Activated naive CD4-positive, alpha-beta T cell treated with anti-CD3 and anti-CD28 coated beads, Interleukin-2, amount 10 ng/mL, durations not matched to agents 7 days and 5 days (primary cell): ENCODE results near the gene TMTC4.
A peak's percentile ranks its signal among the peaks of the same experiment; 100 is the strongest.
"Not testable (repeated sequence)": the region's sequence is repeated elsewhere in the genome, so short reads cannot be mapped to it uniquely, and the experiment has no call there.

Experiments
- CTCF ChIA-PET: fragments of 350-600 bp; sonication (Branson Sonifier 250); formaldehyde crosslinking; loops from one replicate; lab custom pipeline; 2021; ENCODE audit warnings: antibody characterized with exemption; lab: Charles Lee
- DNase-seq: peaks from one replicate; pipeline ENCODE4 v3.0.0-alpha.2; 2020
- H3K27ac Mint-ChIP-seq: one replicate; pipeline ENCODE4 v1.8.0; 2021; ENCODE audit warnings: mild to moderate bottlenecking, moderate library complexity, mixed read lengths
- H3K27me3 Mint-ChIP-seq: one replicate; pipeline ENCODE4 v1.8.0; 2021; ENCODE audit warnings: mild to moderate bottlenecking, mixed read lengths
- H3K36me3 Mint-ChIP-seq: one replicate; pipeline ENCODE4 v1.8.0; 2021; ENCODE audit warnings: mixed read lengths
- H3K4me1 Mint-ChIP-seq: one replicate; pipeline ENCODE4 v1.8.0; 2021; ENCODE audit warnings: mixed read lengths
- H3K4me3 Mint-ChIP-seq: one replicate; pipeline ENCODE4 v1.8.0; 2021; ENCODE audit warnings: mild to moderate bottlenecking, moderate library complexity, mixed read lengths
- H3K9me3 Mint-ChIP-seq: one replicate; pipeline ENCODE4 v1.8.0; 2021; ENCODE audit warnings: mixed read lengths

TMTC4 gene

DNA sequence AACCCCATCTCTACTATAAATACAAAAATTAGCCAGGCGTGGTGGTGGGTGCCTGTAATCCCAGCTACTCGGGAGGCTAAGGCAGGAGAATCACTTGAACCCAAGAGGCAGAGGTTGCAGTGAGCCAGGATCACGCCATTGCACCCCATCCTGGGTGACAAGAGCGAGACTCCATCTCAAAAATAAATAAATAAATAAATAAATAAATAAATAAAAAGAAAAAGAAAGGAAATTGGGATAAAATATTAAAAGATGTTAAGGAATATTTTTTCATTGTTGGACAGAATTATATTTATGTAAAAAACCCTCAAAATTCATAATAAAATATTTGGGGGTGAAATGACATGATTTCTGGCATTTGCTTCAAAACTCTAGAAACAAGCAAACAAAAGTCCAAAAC lies 97.4 kb downstream of the TMTC4 start:
- CTCF ChIA-PET, H3K4me3 Mint-ChIP-seq: not testable (repeated sequence)
- peaks cover 22% of the 10 kb centered on the region for H3K36me3 Mint-ChIP-seq

DNA sequence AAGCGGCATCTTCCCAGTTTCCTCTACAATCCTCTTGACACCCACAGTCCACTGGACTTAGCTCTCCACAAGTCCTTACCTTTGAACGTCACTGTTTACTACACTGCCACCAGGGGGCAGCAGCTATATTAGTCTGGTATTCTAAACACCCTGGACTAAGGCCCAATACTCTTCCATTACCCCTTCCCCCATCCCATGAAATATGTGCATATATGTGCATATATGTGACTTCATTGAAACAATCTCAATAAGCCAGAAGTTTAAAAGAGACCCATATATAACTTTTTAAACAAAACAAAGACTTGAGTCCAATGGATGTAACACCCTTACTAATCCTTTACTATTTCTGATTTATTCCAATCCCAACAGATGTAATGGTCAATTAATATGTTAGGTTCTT lies 101.5 kb downstream of the TMTC4 start:
- Mint-ChIP-seq H3K27me3 (peaks cover 5% of the 10 kb centered on the region), H3K4me1 (peaks cover 33% of the 10 kb centered on the region), H3K36me3 (peaks cover 6% of the 10 kb centered on the region), H3K27ac (no peak overlapping the region), H3K4me3 (no peak overlapping the region), H3K9me3 (no peaks in the 10 kb centered on the region)
- DNase-seq = peak; percentile 85
- CTCF ChIA-PET = interaction anchor here (0.6 to 5.0 kb wide), 28 partner anchors 11 to 933 kb away, joined by 3 to 74 read pairs (median 4); partner anchors contain the start of genes GGACT and TMTC4

More for the DNA sequence above, 97.4 kb downstream of the TMTC4 start:
- DNase-seq, H3K9me3 Mint-ChIP-seq, H3K27ac Mint-ChIP-seq, H3K27me3 Mint-ChIP-seq: not testable (repeated sequence)
- peaks cover 52% of the 10 kb centered on the region for H3K4me1 Mint-ChIP-seq

DNA sequence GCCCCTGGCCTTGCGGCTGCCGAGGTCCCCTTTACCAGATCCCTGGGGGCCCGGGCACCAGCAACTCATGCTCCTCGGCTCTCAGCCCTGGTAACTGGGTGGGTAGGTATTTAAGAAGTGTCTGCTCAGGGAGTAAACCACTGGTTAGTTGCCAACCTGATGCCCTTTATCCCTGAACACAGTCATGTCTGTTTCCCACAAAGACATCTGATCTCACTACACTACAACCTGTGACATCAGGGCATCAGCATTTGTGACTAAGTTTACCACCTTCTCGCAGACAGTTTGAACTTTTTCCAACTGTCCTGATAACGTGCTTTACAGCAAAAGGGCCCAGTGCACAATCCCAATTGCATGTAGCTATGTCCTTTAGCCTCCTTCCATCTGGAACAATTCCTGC lies 108.1 kb downstream of the TMTC4 start:
- no peak overlapping the region for H3K27ac Mint-ChIP-seq
- H3K4me1 Mint-ChIP-seq = no peaks in the 10 kb centered on the region
- no peak for DNase-seq
- H3K27me3 Mint-ChIP-seq = peaks cover 9% of the 10 kb centered on the region
- no peak overlapping the region for H3K4me3 Mint-ChIP-seq
- CTCF ChIA-PET = no interaction called here
- H3K36me3 Mint-ChIP-seq = peaks cover 2% of the 10 kb centered on the region
- H3K9me3 Mint-ChIP-seq = peaks cover 3% of the 10 kb centered on the region

DNA sequence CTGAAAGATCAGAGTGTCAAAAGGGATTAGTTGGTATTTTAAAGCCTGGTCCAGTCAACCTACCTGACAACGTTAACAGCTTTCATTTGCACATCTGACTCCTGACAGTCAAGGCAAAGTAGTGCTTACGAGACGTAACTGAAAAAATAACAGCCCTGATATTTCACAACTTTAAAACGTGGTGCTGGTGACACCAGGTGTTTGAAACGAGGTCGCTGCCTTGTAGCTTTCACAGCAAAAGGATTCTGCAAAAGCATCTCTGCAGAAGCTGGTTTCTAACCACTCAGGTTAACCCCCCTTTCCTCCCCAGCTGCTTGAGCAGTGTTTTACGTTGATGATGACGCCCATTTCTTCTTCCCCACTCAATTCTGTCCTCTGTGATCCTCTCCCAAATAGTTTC lies 109.3 kb downstream of the TMTC4 start:
- CTCF ChIA-PET = no interaction called here
- no peak overlapping the region for H3K27ac Mint-ChIP-seq

DNA sequence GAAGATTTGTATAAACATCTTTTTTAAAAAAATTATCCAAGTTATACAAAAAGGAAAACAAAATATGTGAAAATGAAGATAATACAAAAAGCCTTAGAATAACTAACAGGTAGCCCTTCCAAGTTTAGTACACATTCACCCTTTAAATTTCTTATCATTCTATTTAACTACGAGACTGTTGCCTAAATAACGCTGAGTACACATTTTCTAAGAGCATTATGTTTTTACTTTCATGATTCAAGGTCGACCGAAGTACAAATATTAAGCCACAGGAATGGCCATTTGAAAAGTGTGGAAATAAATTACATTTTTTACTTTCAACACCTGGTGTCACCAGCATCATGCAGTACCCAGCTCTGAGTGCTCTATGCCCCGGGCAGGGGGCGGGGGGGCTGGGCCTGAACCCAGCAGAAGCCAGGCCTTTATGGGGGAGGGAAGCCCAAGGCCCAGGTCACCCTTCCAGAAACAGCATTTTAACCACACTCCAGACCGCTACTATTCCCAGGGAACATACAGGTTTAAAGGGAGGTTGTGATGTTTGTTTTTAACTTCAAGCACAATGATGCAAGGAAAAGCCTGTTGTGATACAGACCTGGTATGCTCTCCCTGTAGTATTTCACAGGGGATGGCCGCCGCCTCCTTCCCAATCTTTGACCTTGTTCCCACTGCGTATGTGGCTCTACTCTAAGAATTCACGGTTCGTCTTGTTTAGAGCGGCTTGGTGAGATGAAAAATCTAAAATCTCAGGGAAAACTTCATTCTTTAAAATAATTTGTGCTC lies 110.0 kb downstream of the TMTC4 start:
- Mint-ChIP-seq H3K36me3 (peaks cover 2% of the 10 kb centered on the region), H3K9me3 (peaks cover 3% of the 10 kb centered on the region), H3K4me1 (no peaks in the 10 kb centered on the region), H3K27ac (no peak overlapping the region), H3K27me3 (peaks cover 4% of the 10 kb centered on the region), H3K4me3 (no peak overlapping the region)
- DNase-seq = no peak
- CTCF ChIA-PET = no interaction called here

More for the DNA sequence above, 109.3 kb downstream of the TMTC4 start:
- Mint-ChIP-seq H3K4me1 (no peaks in the 10 kb centered on the region), H3K36me3 (peaks cover 2% of the 10 kb centered on the region), H3K4me3 (no peak overlapping the region), H3K27me3 (peaks cover 9% of the 10 kb centered on the region), H3K9me3 (peaks cover 3% of the 10 kb centered on the region)
- DNase-seq = no peak

DNA sequence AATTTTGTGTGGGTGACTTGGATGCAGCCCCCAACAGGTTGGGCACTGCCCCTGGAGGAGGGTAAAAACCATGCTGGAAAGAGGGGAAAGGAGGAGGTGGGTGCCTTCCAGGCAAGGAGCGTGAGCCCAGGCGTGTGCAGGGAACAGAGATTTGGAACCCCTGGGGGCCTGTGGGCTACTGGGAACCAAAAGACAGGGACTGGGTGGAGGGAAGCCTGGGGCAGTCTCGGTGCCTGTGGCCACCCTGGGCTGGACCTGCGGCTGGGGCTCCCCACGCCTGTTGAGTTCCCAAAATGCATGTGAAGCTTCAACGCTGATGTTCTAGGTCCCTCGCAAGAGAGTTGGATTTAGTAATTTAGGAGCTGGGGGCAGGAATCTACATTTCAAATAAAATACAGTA lies 110.8 kb downstream of the TMTC4 start:
- H3K27ac Mint-ChIP-seq = no peak overlapping the region
- no peak for DNase-seq
- peaks cover 2% of the 10 kb centered on the region for H3K36me3 Mint-ChIP-seq
- CTCF ChIA-PET = no interaction called here
- no peak overlapping the region for H3K4me3 Mint-ChIP-seq
- peaks cover 5% of the 10 kb centered on the region for H3K27me3 Mint-ChIP-seq
- H3K4me1 Mint-ChIP-seq = no peaks in the 10 kb centered on the region
- H3K9me3 Mint-ChIP-seq = peaks cover 3% of the 10 kb centered on the region

DNA sequence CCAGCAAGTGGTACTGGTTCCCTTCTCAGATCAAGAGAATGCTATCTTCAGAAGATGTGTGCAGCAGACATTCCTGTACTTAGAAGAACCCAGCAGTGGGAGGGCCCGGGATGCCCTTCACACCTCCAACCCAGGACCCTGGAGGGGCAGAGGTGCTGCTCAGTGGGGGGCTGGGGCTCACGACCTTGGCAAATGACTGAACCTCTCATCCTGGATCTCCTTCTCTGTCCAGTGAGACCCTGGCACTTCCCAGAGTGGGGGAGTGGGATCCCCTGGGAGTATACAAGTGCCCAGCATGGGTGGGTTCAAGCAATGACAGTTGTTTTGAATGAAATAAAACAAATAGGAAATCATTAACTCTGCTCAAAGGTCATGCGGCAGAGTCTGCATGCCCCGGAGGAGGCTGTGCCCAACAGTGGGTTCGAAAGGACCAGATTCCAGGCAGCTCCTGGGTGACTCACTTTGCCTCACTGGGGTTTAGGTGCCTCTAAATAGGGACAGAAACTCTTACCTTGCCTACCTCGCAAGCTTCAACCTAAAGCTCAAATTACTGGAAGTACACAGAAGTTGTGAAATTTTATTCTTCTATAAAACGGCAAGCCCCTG lies 112.9 kb downstream of the TMTC4 start:
- no peak for DNase-seq

DNA sequence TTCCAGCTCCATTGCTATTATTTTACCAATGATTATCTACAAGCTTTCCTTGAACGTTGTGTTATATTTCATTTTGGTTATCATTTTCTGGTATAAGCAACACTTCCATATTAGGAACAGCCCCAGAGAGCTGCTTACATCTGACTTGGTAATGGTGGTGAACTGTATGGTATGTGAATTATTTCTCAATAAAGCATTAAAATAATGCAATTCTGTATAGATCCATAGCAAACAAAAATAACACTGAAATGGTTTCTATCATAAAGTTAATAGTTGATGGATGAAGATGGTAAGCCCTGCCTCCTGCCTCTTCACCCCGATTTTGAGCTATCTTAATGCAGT lies 113.5 kb downstream of the TMTC4 start:
- H3K9me3 Mint-ChIP-seq = peaks cover 3% of the 10 kb centered on the region
- no peak overlapping the region for H3K27ac Mint-ChIP-seq
- H3K4me1 Mint-ChIP-seq = no peaks in the 10 kb centered on the region
- H3K4me3 Mint-ChIP-seq = no peak overlapping the region
- peaks cover 5% of the 10 kb centered on the region for H3K27me3 Mint-ChIP-seq
- peaks cover 2% of the 10 kb centered on the region for H3K36me3 Mint-ChIP-seq
- CTCF ChIA-PET = interaction anchor here (0.8 to 2.1 kb wide), 3 partner anchors 12 to 26 kb away, joined by 3 to 14 read pairs (median 4); no protein-coding TSS in a partner anchor
- DNase-seq = no peak

More for the DNA sequence above, 112.9 kb downstream of the TMTC4 start:
- no peaks in the 10 kb centered on the region for H3K4me1 Mint-ChIP-seq
- H3K4me3 Mint-ChIP-seq = no peak overlapping the region
- H3K36me3 Mint-ChIP-seq = peaks cover 2% of the 10 kb centered on the region
- H3K9me3 Mint-ChIP-seq = peaks cover 3% of the 10 kb centered on the region
- H3K27ac Mint-ChIP-seq = no peak overlapping the region
- CTCF ChIA-PET = interaction anchor here (0.8 to 1.3 kb wide), 2 partner anchors 11 to 25 kb away, joined by 3 to 4 read pairs; no protein-coding TSS in a partner anchor
- H3K27me3 Mint-ChIP-seq = peaks cover 8% of the 10 kb centered on the region

DNA sequence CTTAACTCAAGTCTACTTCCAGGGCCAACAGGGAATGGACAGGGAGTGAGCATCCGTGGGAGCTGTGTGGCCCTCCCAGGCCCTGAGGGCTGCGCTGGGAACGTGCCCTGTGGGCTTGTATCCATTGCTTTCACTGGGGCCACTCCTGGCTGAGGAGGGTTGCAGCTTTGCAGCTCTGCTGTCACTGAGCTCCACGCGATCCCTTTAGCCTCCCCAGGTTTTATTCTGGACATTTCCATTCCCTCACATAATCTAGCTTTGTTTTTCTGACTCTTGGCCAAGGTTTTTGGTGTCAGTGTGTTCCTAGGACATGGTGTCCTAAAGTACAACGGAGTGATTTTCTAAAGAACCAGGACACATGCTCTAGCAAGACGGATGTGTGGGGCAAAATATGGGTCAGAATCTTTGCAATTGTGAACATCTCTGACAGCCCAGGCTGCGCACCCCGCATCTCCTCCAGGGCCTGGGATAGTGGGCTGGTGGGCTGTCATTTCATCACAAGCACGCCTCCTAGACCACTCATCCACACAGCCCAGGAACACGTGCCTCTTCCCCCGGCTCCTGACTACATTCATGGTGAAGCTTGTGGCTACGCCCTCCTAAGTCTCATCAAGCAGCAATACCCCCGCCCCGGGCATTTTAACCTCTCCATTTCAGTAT lies 114.0 kb downstream of the TMTC4 start:
- H3K4me3 Mint-ChIP-seq = no peak overlapping the region
- CTCF ChIA-PET = interaction anchor here (0.8 to 2.1 kb wide), 3 partner anchors 12 to 26 kb away, joined by 3 to 14 read pairs (median 4); no protein-coding TSS in a partner anchor
- no peaks in the 10 kb centered on the region for H3K4me1 Mint-ChIP-seq
- H3K27ac Mint-ChIP-seq = no peak overlapping the region
- peaks cover under 1% of the 10 kb centered on the region for H3K9me3 Mint-ChIP-seq
- H3K27me3 Mint-ChIP-seq = peaks cover 4% of the 10 kb centered on the region
- H3K36me3 Mint-ChIP-seq = peaks cover 1% of the 10 kb centered on the region
- no peak for DNase-seq

DNA sequence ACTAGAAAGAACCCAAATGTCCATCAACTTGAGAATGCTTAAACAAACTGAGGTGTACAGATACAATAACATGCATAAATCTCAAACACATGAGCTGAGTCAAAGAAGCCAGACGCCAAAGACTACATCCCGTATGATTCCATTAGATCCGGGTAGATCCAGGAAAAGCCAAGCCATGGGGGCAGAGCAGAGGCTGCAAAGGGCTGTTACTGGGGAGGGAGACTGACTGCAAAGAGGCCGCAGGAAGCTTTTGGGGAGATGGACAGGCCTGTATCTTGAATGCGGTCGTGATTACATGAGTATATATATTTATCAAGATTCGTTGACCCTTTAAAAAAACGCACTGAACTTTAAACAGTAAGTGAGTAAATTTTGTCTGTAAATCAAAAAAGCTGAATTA lies 114.7 kb downstream of the TMTC4 start:
- CTCF ChIA-PET = interaction anchor here (1.3 to 2.1 kb wide), 2 partner anchors 13 to 14 kb away, joined by 3 to 14 read pairs; no protein-coding TSS in a partner anchor
- Mint-ChIP-seq H3K4me1 (no peaks in the 10 kb centered on the region), H3K4me3 (no peak overlapping the region), H3K27ac (no peak overlapping the region), H3K27me3 (peaks cover 8% of the 10 kb centered on the region), H3K9me3 (no peaks in the 10 kb centered on the region), H3K36me3 (no peaks in the 10 kb centered on the region)
- no peak for DNase-seq
